HK-2 (cell line): ENCODE measurements around the gene RARA.

Experiments
- DNase-seq: peaks from one replicate; pipeline ENCODE4 v3.0.0-alpha.2; 2018; ENCODE audit not compliant: unreplicated experiment

Gene RARA

GRCh38 chr17:40315678-40316570 lies 6.9 kb downstream of the RARA start:
- DNase-seq, result no peak

DNA sequence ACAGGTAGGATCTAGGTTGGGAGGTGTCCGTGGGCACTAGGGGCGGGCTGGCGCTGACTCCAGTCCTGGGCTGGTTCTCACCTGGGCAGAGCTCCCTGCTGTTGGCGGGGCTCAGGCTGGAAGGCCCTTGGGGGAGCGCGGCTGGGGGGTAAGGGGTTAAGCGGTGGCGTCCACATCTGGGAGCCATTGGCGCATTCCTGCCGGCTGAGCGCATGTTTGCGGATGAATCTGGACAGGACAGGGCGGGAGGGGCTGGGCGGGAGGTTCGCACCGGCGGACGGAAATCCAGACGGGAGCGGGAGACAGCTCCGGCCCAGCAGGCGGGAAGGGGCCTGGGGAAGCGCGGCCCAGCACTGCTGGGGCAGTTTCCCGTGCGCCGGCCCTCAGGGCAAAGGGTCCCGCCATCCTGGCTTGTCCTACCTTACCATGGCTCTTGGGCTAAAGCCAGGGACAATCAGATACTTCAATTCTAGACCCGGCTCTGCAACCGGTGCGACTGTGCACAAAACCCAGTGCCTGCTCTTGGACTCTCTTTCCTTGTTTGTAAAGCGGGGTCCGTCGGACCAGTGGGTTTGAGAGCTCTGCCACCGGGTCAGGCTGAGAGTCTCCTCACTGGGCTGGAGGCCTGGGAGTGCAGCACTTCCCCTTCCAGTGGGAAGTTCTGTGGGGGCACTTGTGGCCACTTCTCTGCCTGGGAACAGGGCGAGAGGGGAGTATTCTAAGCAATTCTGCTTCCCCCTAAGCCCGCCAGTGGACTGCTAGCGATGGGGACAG lies 7.8 kb downstream of the RARA start:
- peak; percentile 76 for DNase-seq

DNA sequence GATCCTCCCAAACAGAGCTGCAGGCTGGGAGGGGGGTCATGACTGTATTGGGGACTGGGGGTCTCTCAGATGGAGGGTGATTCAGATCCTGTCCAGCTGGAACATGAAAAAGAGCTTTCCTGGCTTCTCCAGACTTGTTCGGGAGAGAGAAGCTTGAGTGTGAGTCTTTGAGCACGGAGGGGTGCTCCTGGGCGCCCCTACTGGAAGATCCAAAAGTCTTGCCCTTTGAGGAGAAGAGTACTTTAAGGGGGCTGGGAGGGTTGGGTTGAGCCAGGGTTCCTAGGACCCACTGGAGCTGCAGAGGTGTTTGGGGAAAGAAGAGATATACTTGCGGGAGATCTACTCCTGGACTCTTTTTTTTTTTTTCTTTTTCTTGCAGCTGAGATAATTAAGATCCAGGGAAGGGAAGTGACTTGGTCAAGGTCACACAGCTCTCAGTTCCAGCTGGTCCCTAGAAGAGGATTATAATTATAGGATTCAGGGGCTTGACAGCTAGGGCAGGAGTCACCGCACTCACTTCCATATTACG lies 8.4 kb downstream of the RARA start:
- DNase-seq, result peak; percentile 66

DNA sequence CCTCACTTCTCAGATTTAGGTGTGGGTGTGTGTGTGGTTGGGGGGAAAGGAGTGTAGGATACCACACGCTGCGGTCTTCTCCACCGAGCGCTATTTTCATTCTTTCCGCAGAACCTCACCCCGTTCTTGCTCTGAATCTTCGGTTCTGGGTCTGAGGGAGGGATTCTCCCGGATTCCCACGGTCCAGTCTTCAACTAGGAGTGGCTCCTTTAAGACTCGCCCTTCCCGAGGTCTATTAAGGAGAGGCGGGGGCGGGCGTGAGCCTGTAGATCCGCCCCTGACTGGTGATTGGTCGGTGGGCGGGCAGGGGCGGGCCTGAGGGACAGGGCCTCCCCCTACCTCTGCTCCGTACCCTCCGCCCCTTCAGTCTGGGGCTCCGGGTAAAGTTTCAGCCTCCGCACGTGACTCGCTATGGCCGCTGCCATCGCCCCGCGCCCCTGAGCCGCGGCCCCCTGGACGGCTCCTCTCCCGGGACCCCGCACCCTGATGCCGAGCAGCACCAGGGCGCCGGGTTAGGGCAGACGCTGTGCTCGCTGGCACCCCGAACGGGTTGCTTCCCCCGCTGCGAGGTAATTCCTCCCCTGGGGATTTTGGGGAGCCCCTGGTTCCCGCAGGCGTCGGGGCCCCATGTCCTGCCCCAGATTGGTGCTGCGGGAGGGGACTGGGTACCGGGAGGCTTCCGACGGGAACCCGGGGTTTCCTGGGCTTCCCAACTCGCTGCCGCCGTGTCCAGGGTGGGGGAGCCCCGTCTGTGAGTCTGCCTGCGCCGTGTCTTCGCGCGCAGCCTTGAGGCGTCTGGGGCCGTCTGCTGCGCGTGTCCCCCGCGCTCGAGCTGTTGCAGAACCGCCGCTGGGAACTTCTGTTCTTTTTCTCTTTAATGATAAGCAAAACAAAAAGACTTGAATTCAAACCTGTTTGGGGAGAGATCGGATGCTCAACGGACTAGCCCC lies 9.2 kb downstream of the RARA start:
- peak; percentile 90 for DNase-seq

- no peak for DNase-seq
These were observed 9.9 kb downstream of the RARA start for GRCh38 chr17:40318830-40319391.

DNA sequence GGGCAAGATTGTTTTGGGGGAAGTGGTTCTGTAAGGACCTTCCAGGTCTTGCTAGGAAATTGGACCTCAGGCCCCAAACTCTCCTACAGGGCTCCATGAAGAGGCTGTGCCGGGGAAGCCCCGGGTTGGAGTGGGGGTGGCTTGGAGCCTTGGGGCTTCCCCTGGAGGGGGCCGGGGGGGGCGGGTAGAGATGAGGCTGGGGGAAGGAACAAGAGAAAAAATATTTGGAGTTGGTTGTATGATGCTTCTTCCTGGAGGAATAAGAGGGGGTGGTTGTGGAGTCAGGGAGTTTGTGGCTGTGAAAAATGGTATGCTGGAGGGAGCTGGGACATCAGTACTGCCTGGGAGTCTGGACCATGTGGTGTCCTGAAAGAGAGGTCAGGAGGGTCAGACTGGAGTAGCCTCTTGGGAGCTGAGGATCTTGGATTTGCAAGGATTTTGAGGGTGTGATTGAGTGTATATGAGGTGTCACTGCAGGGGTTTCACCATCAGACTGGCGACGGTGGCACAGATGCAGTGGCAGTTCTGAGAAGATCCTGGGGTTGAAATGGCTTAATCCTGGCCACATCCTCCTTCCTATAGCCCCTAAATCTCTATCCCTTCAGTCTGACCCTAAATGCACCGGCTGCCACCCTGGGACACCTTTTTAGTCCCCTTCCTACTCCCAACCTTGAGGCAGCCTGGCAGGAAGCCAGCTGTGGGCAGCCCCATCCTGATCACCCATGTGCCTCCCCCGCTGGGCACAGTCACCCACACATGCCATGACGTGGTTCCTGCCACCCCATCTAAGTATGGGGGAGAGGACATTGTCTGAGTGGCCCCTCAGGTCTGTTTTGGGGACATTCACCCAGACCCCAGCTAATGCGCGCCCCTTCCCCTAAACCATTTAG lies 10.9 kb downstream of the RARA start:
- DNase-seq, result no peak

DNA sequence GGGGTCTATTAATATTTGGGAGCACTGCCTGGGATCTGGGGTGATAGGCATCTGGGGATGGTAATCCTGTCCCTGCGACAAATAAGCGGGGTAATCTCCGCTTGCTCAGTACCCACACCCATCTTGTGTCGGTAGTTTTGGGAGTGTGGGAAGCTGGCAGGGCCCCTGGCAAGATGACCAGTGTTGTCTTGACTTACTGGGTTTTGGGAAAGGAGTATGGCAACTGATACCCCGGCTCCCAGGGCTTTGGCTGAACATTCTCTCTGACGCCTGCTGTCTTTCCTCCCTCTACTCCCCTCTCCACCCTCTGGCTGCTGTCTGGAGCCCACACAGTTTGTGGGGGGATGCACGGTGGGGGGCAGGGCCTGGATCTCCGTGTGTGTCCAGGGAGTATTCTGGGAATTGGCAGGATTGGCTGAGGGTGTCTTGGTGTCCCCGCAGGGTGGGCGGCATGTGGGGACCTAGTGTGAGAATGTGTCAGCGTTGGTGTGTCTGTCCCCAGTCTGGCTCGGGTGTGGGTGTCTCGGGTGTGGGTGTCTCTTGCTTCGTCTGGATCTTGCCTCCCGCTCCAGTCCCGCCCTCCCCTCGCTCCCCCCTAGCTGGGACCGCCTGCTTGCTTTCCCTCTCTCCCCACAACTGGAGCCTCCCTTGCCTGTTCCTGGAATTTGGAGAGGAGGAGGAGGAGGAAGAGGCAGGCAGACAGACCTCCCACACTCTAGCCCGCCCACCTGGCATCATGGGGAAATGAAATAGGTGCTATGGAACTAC lies 12.0 kb downstream of the RARA start:
- DNase-seq, result no peak

DNA sequence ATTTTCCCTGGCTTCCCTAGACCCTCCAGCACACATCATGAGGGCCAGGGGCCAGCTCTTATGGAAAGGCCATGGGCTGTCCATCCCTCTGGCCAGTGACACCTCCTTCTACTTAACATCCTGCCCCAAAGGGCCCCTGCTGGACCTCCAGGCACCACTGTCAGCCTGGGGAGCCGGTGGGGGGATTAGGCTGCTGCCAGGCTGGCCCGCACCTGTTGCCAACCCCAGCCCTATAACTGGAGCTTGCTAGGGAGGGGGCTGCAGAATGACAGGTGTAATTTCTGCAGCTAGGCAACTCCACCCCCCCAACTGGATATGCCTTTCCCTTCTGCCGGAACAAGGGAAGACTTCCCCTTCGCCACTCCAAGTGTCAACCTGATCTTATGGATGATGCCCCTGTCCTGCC lies 12.5 kb downstream of the RARA start:
- DNase-seq, result no peak

DNA sequence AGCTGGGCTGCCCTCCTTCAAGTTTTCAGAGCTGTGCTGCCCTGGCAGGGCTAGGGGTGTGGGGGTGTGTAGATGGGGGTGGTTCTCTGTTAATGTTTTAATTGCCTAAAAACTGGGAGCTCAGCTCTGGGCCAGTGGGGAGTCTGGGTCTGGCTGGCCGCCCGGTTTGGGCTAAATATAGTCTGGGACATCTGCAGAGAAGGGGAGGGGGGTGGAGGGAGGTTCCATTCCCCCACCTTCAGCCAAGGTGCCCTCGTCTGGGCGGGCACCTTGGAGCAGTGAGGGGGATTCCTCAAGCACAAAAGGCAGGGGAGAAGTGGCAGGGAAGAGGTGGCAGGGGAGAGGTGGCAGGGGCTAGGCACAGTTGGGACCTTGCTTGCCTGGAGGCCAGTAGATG lies 13.0 kb downstream of the RARA start:
- DNase-seq, result no peak

- DNase-seq, result peak; percentile 60
These were observed 13.7 kb downstream of the RARA start for GRCh38 chr17:40322358-40323315.

DNA sequence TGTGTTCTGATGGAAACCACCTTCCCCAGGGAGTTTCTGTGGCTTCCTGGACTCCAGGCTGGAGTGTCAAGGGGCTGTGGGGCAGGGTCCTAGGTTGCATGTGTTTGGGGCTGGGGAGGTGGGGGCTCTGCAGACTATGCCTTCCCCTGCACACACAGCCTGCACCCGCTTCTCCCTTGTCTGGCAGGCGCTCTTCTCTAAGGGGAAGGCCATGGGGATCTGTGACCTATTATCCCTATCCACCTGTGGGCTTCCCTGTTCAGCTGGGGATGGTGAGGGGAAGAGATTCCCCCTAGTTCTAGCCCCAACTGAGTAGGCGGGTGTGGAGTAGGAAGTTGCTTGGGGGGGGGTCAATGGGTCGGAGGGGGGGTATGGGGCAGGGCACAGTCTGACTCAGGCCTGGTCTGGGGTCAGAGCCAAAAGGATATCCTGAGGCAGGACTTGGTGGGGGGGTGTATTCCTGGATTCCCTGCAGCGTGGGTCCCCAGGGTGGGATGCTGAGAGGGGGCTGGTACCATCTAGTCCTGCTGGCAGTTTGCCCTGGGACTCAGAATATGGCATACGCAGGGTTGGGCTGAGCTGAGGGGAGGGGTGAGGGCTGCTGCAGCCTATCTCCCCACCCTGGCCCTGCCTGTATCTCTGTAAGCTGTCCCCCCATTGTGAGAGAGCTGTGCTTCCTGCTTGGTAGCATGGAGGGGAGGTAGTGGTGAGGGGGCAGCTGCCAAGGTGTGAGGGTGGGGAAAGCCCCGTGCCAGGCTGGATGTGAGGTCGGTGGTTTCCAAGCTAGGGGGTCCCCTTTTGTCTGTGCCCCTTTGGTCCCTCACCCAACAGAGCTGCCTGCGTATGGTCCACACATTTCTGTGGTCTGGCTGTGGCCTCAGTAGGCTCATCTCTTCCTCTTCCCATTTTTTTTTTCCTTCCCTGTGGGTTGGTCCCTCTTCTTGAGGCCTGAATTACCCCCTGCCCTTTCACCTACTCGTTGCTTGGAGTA lies 14.7 kb downstream of the RARA start:
- no peak for DNase-seq

- no peak for DNase-seq
These were observed 16.4 kb downstream of the RARA start for GRCh38 chr17:40325156-40326013.

- DNase-seq, result no peak
These were observed 17.2 kb downstream of the RARA start for GRCh38 chr17:40326014-40326831.

DNA sequence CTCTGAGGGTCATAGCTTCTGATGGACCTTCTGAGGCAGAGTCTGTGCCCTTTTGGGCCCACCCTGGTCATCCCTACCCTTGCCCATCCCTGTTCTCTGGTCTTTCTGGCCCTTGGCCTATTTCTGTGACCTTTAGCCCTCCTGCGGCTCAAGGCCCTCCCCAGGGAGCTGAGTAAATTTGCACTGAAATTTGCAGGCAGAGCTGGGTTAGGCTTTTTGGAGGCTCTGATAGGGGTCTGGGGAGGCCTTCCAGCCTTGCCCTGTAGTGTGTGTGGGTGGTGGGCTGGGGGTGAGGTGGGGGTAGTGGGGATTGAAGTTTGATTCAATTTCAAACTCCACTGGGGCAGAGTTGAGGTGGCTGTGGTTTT lies 17.8 kb downstream of the RARA start:
- DNase-seq, result no peak

- no peak for DNase-seq
These were observed 18.3 kb downstream of the RARA start for GRCh38 chr17:40327244-40327729.
